ENCODE results near the gene ABCA5. TPM values are rescaled to one million over a fixed set of nuclear protein-coding genes. Genes with fewer than 3 reads are reported as not detected.
"Not testable (repeated sequence)": the region's sequence is repeated elsewhere in the genome, so short reads cannot be mapped to it uniquely, and the experiment has no call there.

Gene ABCA5
- total RNA-seq, 1 donor from 2014 or later, result 18.7 TPM

- Mint-ChIP-seq H3K4me3 (ENCODE audit: unreplicated experiment) (no peak overlapping the region), H3K4me1 (ENCODE audit: unreplicated experiment) (no peaks in the 10 kb centered on the region), H3K27ac (ENCODE audit: unreplicated experiment) (no peak overlapping the region), H3K27me3 (ENCODE audit: unreplicated experiment) (no peaks in the 10 kb centered on the region), H3K9me3 (ENCODE audit: unreplicated experiment) (no peaks in the 10 kb centered on the region), H3K36me3 (ENCODE audit: low read depth, unreplicated experiment) (peaks cover 18% of the 10 kb centered on the region)
- DNase-seq (ENCODE audit: low spot score), result no peak
- TF ChIP-seq CTCF (IDR thresholded peaks at IDR 0.05; ENCODE audit: unreplicated experiment), result no peak
These were observed 26.7 kb downstream of the ABCA5 start for GRCh38 chr17:69300222-69300621.

- H3K4me3 Mint-ChIP-seq (ENCODE audit: unreplicated experiment); H3K27ac Mint-ChIP-seq (ENCODE audit: unreplicated experiment); DNase-seq (ENCODE audit: low spot score); H3K9me3 Mint-ChIP-seq (ENCODE audit: unreplicated experiment); H3K27me3 Mint-ChIP-seq (ENCODE audit: unreplicated experiment); H3K4me1 Mint-ChIP-seq (ENCODE audit: unreplicated experiment): not testable (repeated sequence)
- peaks cover 26% of the 10 kb centered on the region for H3K36me3 Mint-ChIP-seq (ENCODE audit: low read depth, unreplicated experiment)
These were observed 28.7 kb downstream of the ABCA5 start for GRCh38 chr17:69298120-69298722.

- DNase-seq (ENCODE audit: low spot score), result no peak
- H3K27ac Mint-ChIP-seq (ENCODE audit: unreplicated experiment), result no peak overlapping the region
- peaks cover 1% of the 10 kb centered on the region for H3K27me3 Mint-ChIP-seq (ENCODE audit: unreplicated experiment)
- no peaks in the 10 kb centered on the region for H3K9me3 Mint-ChIP-seq (ENCODE audit: unreplicated experiment)
- no peaks in the 10 kb centered on the region for H3K4me1 Mint-ChIP-seq (ENCODE audit: unreplicated experiment)
- H3K4me3 Mint-ChIP-seq (ENCODE audit: unreplicated experiment), result no peak overlapping the region
- no peak for TF ChIP-seq CTCF (IDR thresholded peaks at IDR 0.05; ENCODE audit: unreplicated experiment)
- peaks cover 7% of the 10 kb centered on the region for H3K36me3 Mint-ChIP-seq (ENCODE audit: low read depth, unreplicated experiment)
These were observed 39.8 kb downstream of the ABCA5 start for GRCh38 chr17:69287168-69287567.

- no peak for TF ChIP-seq CTCF (IDR thresholded peaks at IDR 0.05; ENCODE audit: unreplicated experiment)
- DNase-seq (ENCODE audit: low spot score), result no peak
- Mint-ChIP-seq H3K27ac (ENCODE audit: unreplicated experiment) (no peak overlapping the region), H3K27me3 (ENCODE audit: unreplicated experiment) (peaks cover 2% of the 10 kb centered on the region), H3K9me3 (ENCODE audit: unreplicated experiment) (no peaks in the 10 kb centered on the region), H3K4me3 (ENCODE audit: unreplicated experiment) (no peak overlapping the region), H3K36me3 (ENCODE audit: low read depth, unreplicated experiment) (peaks cover 8% of the 10 kb centered on the region), H3K4me1 (ENCODE audit: unreplicated experiment) (no peaks in the 10 kb centered on the region)
These were observed 40.7 kb downstream of the ABCA5 start for GRCh38 chr17:69286257-69286656.

GRCh38 chr17:69284646-69285045, 42.3 kb downstream of the ABCA5 start:
- TF ChIP-seq CTCF (IDR thresholded peaks at IDR 0.05; ENCODE audit: unreplicated experiment), result no peak
- no peak for DNase-seq (ENCODE audit: low spot score)
- H3K36me3 Mint-ChIP-seq (ENCODE audit: low read depth, unreplicated experiment), result peaks cover 8% of the 10 kb centered on the region
- no peak overlapping the region for H3K4me3 Mint-ChIP-seq (ENCODE audit: unreplicated experiment)
- H3K27ac Mint-ChIP-seq (ENCODE audit: unreplicated experiment), result no peak overlapping the region
- no peaks in the 10 kb centered on the region for H3K9me3 Mint-ChIP-seq (ENCODE audit: unreplicated experiment)
- H3K27me3 Mint-ChIP-seq (ENCODE audit: unreplicated experiment), result peaks cover 2% of the 10 kb centered on the region
- H3K4me1 Mint-ChIP-seq (ENCODE audit: unreplicated experiment), result no peaks in the 10 kb centered on the region

Measured in endothelial cell (in vitro differentiated cells).